NCI-H2196 (cell line): Measurements from ENCODE around the gene OSBPL5.

Source experiments
- DNase-seq: peaks from one replicate; lab custom pipeline; 2025; ENCODE audit not compliant: unreplicated experiment; lab: John Stamatoyannopoulos, UW

The OSBPL5 gene

DNA sequence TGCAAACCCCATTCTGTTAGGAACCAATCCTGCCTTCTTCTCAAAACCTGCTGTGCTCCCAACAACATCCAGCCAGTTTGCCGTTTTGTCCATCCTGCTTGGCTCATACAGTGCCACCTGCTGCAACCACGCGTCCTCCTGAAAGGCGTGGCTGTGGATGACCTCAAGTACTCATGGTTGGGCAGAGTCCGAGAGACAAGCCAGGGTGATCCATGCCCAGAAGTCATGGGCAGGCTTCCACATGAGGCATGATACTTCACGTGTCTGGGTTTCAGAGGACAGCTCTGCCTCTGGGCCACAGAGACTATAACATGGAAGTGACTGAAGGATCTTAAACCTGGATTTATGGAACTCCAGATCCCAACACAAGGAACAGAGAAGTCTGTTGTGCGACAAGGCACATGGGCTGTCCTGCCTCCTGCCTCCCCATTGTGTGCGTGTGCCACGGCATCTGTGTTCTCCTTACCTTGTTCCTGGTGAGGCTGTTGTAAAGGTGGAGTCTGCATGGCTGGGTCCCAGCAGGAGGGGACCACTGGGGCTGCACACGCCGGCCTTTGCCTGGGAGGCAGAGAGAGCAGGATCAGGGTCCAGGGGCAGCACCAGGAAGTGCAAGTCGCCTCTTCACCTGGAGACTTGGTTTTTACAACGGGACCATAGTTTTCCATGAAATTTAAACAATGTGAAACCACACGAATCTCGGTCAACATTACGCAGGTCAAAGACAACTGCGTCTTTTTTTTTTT lies 123.2 kb downstream of the OSBPL5 start:
- no peak for DNase-seq

DNA sequence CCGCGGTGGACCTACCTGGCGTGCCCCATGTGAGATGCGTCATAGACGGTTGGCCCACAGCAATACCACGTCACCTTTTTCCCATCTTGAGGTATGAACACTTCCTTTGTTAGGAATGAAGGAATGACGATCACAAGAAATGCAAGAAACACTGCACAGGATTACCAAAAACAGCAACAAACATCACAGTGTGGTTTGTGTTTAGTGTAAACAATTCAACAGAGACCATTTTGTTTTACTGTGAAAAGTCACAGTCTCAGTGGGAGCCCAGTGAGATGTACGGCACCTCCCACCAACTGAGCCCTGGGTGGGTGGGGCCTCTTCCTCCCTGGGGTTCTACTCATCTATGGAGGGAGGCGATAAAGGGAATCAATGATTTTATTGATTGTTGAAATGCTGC lies 124.2 kb downstream of the OSBPL5 start:
- DNase-seq, result no peak

DNA sequence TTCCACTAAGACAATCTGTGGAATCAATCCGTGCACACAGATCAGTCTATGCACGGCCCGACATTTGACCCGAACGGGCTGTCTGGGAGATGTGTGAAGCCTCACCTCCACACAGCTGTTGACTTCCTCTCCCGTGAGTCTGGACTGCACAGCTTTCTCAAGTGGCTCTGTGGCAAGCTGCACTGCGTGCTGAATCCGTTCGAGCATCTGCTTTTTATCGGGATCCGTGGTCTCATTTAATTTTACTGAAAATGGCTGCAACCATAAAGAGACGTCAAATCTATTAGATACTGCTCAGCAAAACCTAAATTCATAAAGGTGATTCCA lies 127.2 kb downstream of the OSBPL5 start:
- DNase-seq, result no peak
